ENCODE results near the gene UBC.
"Not testable (repeated sequence)": the region's sequence is repeated elsewhere in the genome, so short reads cannot be mapped to it uniquely, and the experiment has no call there.

Gene UBC

GRCh38 chr12:124915239-124916236 lies 1.1 kb upstream of the UBC start:
- no peak for DNase-seq (ENCODE audit: low read depth, low spot score)

GRCh38 chr12:124913474-124914391 lies 717 bp downstream of the UBC start:
- DNase-seq (ENCODE audit: low read depth, low spot score) = peak; percentile 87

GRCh38 chr12:124912529-124913287 lies 1.7 kb downstream of the UBC start:
- DNase-seq (ENCODE audit: low read depth, low spot score) = not testable (repeated sequence)

- DNase-seq (ENCODE audit: low read depth, low spot score) = not testable (repeated sequence)
Observed at GRCh38 chr12:124911521-124911920, 2.9 kb downstream of the UBC start.

GRCh38 chr12:124910561-124911478 lies 3.6 kb downstream of the UBC start:
- DNase-seq (ENCODE audit: low read depth, low spot score) = peak; percentile 22

GRCh38 chr12:124909831-124910560 lies 4.5 kb downstream of the UBC start:
- peak; percentile 29 for DNase-seq (ENCODE audit: low read depth, low spot score)

GRCh38 chr12:124906606-124907261 lies 7.7 kb downstream of the UBC start:
- DNase-seq (ENCODE audit: low read depth, low spot score) = peak; percentile 95

GRCh38 chr12:124904306-124905098 lies 9.9 kb downstream of the UBC start:
- DNase-seq (ENCODE audit: low read depth, low spot score) = peak; percentile 91

- DNase-seq (ENCODE audit: low read depth, low spot score) = no peak
Observed at GRCh38 chr12:124902916-124903315, 11.5 kb downstream of the UBC start.

GRCh38 chr12:124901003-124901402 lies 13.4 kb downstream of the UBC start:
- no peak for DNase-seq (ENCODE audit: low read depth, low spot score)

- DNase-seq (ENCODE audit: low read depth, low spot score) = not testable (repeated sequence)
Observed at GRCh38 chr12:124900345-124900795, 14.1 kb downstream of the UBC start.

GRCh38 chr12:124898923-124899294 lies 15.5 kb downstream of the UBC start:
- DNase-seq (ENCODE audit: low read depth, low spot score) = no peak

- peak; percentile 42 for DNase-seq (ENCODE audit: low read depth, low spot score)
Observed at GRCh38 chr12:124898200-124898922, 16.1 kb downstream of the UBC start.

- DNase-seq (ENCODE audit: low read depth, low spot score) = no peak
Observed at GRCh38 chr12:124896461-124896860, 18.0 kb downstream of the UBC start.

GRCh38 chr12:124893792-124894516 lies 20.5 kb downstream of the UBC start:
- no peak for DNase-seq (ENCODE audit: low read depth, low spot score)

- no peak for DNase-seq (ENCODE audit: low read depth, low spot score)
Observed at GRCh38 chr12:124888260-124888659, 26.2 kb downstream of the UBC start.

GRCh38 chr12:124887766-124888165 lies 26.7 kb downstream of the UBC start:
- not testable (repeated sequence) for DNase-seq (ENCODE audit: low read depth, low spot score)
